Measurements from ENCODE around the gene SHB.
"Not testable (repeated sequence)": the region's sequence is repeated elsewhere in the genome, so short reads cannot be mapped to it uniquely, and the experiment has no call there.

The SHB gene

DNA sequence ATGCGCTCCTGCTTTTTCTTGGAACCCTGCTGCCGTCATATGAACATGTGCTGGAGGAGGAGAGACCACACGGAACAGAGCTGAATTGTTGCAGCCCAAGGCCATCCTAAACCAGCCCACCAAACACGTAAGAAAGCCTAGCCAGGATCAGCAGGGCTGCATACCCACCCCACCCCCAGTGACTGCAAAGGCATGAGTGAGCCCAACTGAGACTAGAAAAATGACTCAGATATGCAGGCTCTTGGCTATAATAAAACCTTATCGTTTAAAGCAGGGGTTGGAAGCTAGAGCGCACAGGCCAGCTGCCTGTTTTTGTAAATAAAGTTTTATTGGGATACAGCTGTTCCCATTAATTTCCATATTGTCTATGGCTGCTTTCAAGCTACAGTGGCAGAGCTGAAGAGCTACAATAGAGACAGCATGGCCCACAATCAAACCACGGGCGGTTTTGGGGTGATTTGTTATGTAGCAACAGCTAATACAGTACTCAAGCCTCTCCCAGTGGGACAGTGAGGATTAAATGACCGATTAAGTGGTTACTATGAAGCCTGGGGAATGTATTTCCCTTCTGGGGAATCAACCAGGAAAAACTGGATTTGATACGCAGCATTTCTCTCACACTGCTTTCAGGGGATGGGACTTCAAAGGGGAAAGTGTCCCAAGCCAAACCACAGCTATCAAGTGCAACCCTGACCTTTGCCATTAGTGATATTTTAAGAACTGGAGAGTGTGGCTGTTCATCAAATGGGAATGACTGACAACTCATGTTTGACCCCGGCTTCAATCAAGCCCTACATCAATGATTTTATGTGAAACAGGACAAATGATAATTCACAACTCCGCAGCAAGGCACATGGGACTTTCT, 6.3 kb downstream of the SHB start:
- no peak for DNase-seq (ENCODE audit: low spot score)

DNA sequence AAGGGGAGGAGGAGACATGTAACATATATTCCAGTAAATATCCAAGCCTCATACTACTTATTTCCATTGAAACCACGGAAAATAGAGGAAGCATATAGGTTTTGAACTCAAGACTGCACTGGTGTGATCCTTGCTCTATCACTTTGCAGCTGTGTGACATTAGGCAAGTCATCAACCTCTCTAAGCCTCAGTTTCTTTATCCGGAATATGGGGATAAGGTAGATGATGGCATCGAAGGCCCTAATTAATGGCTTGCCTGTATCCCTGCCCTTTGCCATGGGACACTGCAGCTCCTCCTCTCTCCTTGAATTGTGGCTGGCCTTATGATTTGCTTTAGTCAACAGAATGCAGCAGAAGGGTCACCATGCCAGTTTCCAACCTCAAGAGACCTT, 6.9 kb downstream of the SHB start:
- no peak for DNase-seq (ENCODE audit: low spot score)

DNA sequence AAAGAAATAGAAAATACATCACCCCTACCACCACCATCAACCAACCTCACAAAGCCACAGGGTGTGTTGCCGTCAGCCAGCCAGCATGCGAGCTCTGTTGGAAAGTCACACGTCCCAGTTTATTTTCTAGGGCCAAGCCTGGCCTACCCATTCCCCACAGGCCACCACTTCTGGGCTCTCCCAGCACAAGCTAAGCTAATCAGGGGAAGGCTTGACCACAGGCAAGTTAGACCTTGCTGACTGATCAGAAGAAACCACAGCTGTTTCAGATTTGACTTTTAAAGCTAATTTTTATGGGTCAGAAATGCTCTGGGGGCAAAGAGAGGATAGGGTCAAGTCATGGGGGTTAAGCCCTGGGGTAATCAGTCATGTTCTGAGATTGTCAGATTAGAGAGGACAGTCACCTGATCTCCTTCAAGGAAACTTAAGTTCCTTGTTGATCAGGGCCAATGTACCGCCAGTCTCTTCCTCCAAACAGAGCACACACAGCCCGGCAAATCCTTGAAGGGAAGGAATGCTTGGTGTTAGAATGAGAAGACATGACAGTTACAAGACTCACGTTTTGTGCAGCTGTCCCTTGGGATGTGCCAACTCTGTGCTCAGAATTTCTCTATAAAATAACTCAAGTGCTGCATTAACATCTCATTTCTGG, 7.6 kb downstream of the SHB start:
- DNase-seq (ENCODE audit: low spot score): no peak

DNA sequence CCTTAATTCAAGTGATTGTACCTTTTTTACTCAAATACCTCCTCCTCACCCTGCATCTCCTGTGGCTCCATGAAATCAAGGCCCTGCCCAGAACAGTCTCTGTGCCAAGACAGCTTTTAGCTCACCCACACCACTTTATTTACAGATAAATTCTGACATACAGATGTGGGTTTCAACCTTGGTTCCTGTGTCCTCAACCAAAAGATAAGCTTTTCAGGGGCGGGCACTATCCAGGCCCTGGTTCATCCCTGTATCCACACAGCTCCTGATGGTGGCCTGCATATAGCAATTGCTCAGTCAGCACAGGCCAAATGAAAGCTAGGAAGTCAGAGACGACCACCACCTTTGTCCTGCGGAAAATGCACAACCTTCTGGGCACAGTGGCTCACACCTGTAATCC, 8.3 kb downstream of the SHB start:
- DNase-seq (ENCODE audit: low spot score): no peak

DNA sequence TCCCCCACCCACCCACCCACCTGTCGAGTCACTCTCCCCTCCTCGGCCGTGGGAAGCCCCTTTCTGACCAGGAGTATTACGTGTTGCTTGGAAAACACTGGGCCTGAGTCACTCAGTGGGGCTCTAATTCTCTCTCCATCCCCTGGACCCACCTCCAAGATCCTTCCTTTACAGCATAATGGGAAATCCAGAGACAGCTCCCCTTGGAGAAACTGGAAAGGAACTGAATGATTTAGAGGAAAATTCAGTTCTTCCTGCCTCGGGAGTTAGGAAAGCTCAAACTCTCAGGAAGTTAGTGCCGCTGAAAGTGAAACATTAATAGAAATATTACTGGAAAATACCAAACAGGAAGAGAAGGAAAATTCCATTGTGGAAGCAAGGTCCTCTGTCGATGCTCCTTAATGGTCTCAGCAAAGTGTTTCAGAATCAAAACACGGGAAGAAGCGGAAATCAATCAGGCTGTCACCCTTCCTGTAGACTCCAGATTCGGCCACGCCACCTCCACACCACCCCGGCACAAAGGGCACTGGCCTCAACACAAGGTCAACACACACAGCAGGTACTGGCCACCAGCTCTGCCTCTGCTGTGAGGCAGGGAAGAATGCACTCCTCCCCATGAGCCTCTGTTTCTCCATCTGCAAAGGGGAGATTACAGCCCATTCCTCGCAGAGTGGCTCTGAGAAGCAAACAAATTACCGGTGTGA, 9.6 kb downstream of the SHB start:
- DNase-seq (ENCODE audit: low spot score): no peak

DNA sequence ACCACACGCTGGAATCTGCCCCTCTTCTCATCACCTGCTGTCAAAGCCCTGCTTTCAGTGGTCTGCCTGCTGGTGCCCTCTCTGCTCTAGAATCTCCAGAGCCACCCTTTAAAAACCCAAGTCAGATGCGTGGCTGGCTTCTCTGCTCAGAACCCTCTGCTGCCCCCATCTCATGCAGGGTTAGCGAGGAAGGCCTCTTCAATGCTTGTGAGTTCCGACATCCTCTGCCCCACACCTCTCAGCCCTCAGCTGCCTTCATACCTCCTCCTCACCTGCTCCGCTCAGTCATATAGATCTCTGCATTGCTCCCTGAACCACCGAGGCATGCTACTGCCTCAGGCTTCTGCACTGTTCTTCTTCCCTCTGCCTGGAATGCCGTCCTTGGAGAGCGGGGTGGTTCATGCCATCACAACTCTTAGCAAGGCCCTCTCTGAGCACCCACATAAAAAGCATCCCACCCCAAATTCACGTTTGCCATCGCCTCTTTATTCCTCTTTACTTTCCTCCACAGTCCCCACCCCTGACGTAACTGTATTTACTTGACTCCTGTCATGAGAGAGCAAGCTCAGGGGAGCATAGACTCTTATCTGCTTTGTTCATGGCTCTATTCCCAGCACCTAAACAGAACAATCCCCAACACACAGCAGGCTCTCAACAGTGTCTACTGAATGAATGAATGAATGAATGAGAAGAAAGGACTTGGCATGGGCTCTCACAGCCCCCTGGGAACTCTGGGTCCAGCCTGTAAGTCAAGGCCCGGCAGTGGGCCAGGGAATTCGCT, 10.4 kb downstream of the SHB start:
- DNase-seq (ENCODE audit: low spot score): no peak

DNA sequence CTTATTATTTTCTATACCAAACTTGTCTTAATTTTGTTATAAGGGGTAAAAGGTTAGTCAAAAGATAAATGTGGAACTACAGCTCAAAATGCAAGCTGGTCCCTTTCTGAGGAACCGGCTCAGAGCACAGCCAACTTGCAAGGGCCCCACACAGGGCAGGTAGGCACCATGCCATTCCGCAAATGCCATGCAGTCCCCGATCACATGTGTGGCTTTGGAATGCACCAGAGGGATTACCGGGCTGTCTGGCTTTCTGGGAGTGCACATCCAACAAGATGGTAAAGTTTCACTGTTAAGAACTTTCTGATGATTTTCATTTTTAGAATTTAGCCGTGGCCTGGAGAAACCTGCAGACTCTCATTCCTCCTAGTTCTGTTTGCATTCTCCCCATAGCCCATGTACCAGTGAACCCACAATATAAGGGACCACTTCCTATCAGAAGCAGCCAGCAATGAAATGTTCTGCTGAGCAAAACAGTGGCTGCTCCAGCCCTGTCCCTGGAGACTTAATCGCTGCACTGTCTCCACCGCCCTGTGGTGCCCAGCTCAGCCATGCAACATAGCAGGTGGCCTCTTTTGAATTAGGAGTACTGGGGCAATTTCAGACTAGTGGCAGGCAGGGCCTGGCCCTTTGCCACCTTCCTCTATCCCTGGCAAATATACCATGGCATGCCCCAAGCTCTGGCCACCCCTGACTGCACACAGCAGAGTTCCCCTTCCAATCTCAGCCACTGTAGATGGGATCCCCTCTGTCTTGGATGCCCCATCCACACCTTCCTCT, 11.4 kb downstream of the SHB start:
- DNase-seq (ENCODE audit: low spot score): no peak

DNA sequence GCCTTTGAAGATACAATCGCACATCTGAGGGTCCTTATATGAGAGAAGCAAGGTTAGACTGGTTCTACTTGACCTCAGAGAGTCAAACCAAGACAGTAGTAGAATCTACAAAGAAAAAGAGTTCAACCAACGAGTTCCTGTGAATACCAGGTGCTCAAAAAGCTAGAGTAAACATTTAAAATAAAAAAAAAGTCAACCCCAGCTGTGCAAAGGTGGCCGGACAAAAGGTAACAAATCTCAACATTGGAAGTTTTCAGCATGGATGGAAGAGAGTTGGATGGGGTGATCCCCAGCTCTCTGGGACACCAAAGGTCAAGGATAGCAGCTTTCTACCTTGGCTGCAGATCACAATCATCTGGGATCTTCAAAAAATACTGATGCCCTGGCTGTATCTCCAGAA, 14.4 kb downstream of the SHB start:
- DNase-seq (ENCODE audit: low spot score): no peak

DNA sequence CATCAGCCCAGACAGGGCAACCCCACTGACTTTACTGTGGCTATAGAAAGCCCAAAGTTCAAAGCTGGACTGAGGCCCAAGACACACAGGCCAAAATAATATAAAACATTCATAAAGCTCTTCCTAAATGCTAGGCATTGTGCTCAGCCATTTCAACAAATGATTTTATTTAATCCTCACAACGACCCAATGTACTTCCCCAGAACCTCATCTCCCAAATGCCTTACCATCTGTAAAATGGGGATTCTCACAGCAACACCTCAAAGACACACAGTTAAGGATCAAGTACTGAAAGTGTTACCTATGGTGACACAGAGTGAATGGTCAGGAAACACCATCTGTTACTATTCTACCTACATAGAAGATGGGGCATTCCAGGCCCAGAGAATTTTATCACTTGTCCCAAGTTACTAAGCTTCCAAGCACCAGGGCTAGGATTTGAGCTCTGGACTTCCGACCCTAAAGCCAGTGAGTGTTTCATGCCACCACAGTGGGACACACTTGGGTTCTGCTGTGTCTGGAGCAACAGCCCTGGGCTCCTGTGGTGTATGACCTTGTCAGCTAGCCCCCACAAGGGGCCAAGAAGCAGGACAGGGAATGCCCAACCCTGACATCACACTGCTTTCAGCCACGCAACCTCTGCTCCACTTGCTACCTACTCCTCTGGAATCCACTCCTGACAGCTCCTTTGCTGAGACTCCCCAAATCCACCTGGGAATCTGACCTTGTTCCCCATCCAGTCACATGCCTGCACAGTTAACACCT, 15.1 kb downstream of the SHB start:
- no peak for DNase-seq (ENCODE audit: low spot score)

DNA sequence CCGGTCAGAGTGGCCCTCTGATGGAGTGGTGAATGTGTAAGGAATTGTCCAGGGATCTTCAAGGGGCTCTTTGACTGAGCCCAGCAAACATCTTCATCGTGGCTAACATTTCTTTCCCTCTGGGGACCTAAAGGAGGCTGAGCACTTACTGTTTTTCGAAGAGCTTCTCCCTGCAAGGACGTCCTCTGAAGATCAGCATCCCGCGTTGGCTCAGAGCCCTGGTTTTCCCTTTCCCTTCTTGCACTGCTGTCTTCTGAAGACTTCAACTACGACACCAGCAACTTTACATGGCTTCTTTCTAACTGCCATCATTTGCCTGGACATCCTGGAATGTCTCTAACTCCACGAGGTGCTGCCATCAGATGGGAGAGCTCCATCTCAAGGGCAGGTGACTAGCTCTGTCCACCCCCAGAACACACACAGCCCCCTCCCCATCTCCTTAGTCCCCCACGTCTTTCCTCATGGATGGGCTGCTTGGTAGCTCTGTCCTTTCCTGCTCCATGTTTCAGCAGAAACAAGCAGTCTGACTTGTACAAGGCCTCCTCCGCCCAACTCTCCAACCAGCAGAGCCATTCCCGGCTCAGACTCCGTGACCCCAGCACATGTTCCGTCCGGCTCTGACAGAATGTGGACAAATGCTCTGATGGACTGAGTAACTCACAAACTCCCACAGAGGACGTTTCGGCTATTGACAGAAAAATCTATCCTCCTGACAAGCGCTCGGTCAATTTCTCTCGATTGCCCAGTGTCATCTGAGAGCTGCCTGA, 17.1 kb downstream of the SHB start:
- no peak for DNase-seq (ENCODE audit: low spot score)

DNA sequence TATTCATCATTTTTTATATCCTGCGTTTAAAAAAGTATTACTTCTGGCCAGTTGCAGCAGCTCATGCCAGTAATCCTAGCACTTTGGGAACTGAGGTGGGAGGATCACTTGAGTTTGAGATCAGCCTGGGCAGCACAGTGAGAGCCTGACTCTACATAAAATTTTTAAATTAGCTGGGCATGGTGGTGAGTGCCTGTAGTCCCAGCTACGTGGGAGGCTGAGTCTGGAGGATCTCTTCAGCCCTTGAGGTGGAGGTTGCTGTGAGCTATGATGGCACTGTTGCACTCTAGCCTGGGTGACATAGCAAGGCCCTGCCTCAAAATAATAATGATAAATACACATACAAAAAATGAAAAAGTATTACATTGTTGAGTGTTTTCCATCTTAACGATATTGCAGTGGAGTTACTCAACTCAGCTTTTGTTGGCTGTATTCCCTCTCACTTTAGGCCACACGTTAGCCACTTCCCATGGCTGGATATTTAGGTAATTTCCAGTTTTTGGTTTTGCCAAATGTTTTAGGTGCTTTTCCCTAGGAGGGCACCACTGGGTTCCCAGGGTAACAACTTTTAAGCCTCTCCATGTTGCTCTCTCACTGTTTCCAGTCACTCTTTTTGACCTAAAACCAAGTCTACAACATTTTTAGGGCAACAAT, 20.6 kb downstream of the SHB start:
- DNase-seq (ENCODE audit: low spot score): no peak

DNA sequence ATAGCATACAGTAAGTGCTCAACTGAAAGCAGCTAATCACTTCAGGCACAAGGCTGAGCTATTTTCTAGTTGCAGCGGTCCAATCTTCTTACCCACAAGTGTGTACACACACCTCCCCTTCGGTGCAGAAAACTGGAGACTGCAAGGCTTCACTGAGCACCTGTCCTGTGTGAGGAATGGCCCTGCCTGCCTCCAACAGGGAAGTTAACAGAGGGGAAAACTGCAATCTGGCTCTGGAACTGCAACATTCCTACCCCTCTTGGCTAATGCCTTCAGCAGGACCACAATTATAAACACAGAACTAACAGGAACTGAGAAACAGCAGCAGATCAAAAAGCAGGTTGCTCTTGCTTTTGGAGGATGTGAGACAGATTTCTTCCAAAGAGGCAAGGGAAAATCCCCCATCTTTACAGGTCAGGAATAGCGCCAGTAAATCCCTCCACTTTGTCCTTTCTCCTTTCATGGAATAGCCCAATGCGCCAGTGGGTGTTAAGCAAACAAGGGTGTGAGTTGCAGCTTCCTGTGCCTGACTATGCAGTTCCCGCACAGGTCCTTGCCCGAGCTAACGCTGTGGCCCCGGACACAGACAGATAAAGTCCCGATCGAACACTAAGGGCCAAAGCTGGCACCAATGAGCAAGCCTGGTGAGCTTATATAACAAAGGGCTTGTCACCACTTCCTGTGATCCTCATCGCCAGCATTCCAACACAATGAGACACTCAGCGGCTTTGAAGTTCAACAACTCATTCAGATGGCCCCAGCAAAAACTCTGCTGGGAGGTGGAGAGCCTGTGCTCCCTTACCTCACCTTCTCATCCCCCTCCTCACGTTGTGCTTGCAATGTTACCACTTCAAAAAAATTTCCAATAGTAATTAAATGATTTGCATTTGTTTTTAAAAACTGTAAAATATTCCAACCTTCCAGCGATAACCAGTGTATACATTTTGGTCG, 21.5 kb downstream of the SHB start:
- peak; percentile 98 for DNase-seq (ENCODE audit: low spot score)

DNA sequence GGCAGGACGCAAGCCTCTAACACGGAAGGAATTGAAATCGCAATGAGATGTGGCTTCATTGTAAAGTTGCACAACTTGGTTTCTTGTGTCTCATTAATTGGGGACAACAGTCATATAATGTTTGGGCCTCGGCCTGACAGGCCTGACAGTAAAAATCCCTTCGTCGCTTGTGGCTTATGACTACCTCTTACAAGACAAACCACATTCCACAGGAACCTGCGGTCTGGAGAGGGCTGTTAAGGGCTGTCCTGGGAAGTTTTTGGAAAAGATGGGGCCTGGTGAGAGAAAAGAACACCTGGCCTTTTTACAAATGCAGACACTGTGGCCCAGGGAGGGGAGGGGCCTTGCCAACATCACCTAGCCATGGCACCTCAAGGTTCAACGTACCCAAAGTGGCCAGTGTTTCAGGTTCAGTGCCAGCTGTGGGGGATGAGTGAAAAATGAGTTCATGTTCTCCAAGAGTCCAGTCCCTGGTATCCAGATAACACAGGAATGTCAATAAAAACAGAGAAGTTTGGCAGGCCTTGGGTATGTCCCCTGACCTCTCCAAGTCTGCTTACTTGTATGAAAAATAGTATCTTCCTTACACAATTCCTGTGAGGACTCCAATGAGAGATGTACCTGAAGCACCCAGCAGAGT, 22.2 kb downstream of the SHB start:
- DNase-seq (ENCODE audit: low spot score): no peak

DNA sequence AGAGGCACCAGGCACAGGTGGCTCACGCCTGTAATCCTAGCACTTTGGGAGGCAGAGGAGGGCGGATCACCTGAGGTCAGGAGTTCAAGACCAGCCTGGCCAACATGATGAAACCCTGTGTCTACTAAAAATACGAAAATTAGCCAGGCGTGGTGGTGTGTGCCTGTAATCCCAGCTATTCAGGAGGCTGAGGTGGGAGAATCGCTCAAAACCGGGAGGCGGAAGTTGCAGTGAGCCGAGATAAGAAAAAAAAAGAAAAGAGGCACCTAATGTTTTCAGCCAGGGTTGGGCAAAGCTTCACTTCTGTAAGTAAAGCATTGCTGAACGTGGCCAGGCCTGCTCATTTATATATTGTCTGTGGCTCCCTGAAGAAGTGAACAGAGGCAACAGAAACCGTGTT, 23.1 kb downstream of the SHB start:
- DNase-seq (ENCODE audit: low spot score): not testable (repeated sequence)

DNA sequence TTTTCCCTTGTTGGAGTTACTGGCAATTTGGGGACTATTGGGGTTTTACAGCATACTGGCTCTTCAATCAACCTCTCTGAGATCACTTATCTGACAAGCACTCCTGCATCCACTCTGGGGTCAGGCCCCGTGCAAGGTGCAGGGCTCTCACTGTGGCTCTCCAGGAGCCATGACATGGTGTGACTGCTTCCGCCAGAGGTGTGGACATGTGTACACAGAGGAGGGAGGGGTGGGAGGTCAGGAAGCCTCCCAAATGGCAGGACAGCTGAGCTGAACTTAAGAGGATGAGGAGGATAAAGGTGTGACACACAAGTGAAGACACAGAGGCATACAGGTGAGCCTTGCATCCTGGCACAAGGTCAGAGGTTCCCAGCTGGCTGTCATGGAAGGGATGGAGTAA, 24.3 kb downstream of the SHB start:
- no peak for DNase-seq (ENCODE audit: low spot score)

DNA sequence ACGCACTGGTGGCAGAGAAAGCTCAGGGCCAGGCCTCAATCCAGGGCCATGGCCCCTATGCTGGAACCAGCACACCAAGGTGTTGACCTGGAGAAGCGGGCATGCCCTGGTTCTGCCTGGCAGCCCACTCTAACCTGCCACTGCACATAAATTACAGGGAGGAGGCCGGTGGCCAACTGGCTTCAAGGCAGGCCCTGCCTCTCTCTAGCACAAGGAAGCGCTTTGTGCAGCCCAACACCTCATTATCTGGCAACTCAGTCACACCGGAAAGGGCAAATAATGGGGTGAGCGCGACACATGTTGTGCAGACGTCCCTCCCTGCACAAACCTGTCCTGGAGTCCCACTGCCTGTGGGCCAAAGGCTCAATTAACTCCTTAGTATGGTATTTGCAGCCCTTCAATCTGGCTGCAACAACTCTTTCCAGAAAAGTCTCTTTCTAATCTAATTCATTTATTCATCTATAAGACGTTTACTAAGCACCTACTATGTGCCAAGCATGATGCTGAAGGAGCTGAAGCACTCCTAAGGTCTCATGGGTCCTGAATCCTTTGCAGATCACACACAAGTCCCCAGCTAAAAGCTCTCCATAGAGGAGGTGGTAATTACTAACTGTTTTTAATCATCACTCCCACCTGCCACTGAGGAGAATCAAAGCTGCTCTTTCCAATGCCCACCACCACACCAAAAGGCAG, 24.9 kb downstream of the SHB start:
- no peak for DNase-seq (ENCODE audit: low spot score)
